ENCODE results near the gene TMBIM4. TPM values are rescaled to one million over a fixed set of nuclear protein-coding genes. Genes with fewer than 3 reads are reported as not detected.

Gene TMBIM4
- polyA plus RNA-seq, 1 of the 3 experiments (the other 2 are of a cell fraction), result 68.5 TPM

DNA sequence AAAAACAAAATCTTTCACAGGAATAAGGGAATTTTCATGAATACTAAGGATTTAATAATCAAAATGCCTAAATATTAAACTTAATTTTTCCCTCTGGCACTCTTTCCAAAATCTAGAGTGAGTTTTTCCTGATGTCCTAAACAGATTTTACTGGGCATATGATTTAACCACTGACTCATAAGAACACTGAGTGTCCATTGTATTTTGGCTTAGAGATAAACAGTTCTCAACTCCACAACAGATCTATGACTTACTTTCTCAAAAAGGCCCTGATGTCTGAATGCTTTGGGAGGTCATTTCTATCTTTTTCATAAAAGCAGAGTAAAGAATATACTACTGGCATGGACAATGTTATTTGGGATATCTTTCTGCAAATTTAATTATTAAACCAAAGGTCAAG is 15.0 kb downstream of the TMBIM4 start:
- no peak overlapping the region for H3K4me3 ChIP-seq (ENCODE audit: low read depth in 2 of 2, low read length in 1 of 2)
- peak overlapping the region in 1 of 2 experiments; percentile 44; a peak in 1 of 4 replicates for H3K27ac ChIP-seq (ENCODE audit: low read depth in 2 of 2, low read length in 1 of 2)
- peaks cover 4 to 22% of the 10 kb centered on the region in 2 experiments for H3K36me3 ChIP-seq (replicated peaks in 1 of 2; ENCODE audit: control insufficient read depth in 1 of 2, insufficient read depth in 2 of 2, low read length in 1 of 2)
- peaks cover 22% of the 10 kb centered on the region for H3F3A ChIP-seq (replicated peaks; ENCODE audit: insufficient read depth)
- no peaks in the 10 kb centered on the region for H4K20me1 ChIP-seq (ENCODE audit: insufficient read depth)
- TF ChIP-seq RXRA (IDR thresholded peaks at IDR 0.05; ENCODE audit: borderline replicate concordance, low read depth) (no peak), FOXJ3 (CRISPR knock-in tag; IDR thresholded peaks at IDR 0.05) (no peak), NRF1 (IDR thresholded peaks at IDR 0.05; ENCODE audit: low read depth, low read length) (no peak), TCF12 (IDR thresholded peaks at IDR 0.05) (no peak), ELF1 (IDR thresholded peaks at IDR 0.05) (no peak), NFIC (IDR thresholded peaks at IDR 0.05; ENCODE audit: borderline replicate concordance) (no peak), TAF1 (IDR thresholded peaks at IDR 0.05; ENCODE audit: borderline replicate concordance, low read depth, low read length) (no peak), EP300 (IDR thresholded peaks at IDR 0.05; ENCODE audit: borderline replicate concordance in 1 of 2, low read depth in 1 of 2, low read length in 1 of 2) (no peak), MXI1 (IDR thresholded peaks at IDR 0.05; ENCODE audit: low read depth, low read length) (no peak), FOSL2 (IDR thresholded peaks at IDR 0.05; ENCODE audit: borderline replicate concordance, low read depth) (no peak), RFX5 (IDR thresholded peaks at IDR 0.05; ENCODE audit: low read length) (no peak), GABPA (IDR thresholded peaks at IDR 0.05; ENCODE audit: low read depth) (no peak), EZH2phosphoT487 (IDR thresholded peaks at IDR 0.05; ENCODE audit: borderline replicate concordance, low read depth) (no peak)
- TF ChIP-seq, protein P1, sequence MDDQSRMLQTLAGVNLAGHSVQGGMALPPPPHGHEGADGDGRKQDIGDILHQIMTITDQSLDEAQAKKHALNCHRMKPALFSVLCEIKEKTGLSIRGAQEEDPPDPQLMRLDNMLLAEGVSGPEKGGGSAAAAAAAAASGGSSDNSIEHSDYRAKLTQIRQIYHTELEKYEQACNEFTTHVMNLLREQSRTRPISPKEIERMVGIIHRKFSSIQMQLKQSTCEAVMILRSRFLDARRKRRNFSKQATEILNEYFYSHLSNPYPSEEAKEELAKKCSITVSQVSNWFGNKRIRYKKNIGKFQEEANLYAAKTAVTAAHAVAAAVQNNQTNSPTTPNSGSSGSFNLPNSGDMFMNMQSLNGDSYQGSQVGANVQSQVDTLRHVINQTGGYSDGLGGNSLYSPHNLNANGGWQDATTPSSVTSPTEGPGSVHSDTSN (IDR thresholded peaks at IDR 0.05), result no peak
- TF ChIP-seq, protein P2, sequence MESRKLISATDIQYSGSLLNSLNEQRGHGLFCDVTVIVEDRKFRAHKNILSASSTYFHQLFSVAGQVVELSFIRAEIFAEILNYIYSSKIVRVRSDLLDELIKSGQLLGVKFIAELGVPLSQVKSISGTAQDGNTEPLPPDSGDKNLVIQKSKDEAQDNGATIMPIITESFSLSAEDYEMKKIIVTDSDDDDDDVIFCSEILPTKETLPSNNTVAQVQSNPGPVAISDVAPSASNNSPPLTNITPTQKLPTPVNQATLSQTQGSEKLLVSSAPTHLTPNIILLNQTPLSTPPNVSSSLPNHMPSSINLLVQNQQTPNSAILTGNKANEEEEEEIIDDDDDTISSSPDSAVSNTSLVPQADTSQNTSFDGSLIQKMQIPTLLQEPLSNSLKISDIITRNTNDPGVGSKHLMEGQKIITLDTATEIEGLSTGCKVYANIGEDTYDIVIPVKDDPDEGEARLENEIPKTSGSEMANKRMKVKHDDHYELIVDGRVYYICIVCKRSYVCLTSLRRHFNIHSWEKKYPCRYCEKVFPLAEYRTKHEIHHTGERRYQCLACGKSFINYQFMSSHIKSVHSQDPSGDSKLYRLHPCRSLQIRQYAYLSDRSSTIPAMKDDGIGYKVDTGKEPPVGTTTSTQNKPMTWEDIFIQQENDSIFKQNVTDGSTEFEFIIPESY (IDR thresholded peaks at IDR 0.05; ENCODE audit: borderline replicate concordance, low read depth), result no peak
- TF ChIP-seq, protein P3, sequence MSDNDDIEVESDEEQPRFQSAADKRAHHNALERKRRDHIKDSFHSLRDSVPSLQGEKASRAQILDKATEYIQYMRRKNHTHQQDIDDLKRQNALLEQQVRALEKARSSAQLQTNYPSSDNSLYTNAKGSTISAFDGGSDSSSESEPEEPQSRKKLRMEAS (IDR thresholded peaks at IDR 0.05; ENCODE audit: low read depth), result no peak
- TF ChIP-seq, protein P4, sequence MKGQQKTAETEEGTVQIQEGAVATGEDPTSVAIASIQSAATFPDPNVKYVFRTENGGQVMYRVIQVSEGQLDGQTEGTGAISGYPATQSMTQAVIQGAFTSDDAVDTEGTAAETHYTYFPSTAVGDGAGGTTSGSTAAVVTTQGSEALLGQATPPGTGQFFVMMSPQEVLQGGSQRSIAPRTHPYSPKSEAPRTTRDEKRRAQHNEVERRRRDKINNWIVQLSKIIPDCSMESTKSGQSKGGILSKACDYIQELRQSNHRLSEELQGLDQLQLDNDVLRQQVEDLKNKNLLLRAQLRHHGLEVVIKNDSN (IDR thresholded peaks at IDR 0.05; ENCODE audit: borderline replicate concordance, low read depth), result no peak
- no peak overlapping the region for H3K9ac ChIP-seq
- H3K79me2 ChIP-seq (ENCODE audit: insufficient read depth), result peaks cover 31% of the 10 kb centered on the region
- H3K27me3 ChIP-seq (ENCODE audit: insufficient read depth), result no peaks in the 10 kb centered on the region
- CTCF ChIA-PET, result no interaction called here
- DNase-seq, result no peak
- H3K4me2 ChIP-seq, result no peak overlapping the region
- H3K9me3 ChIP-seq, result no peaks in the 10 kb centered on the region
- H3K9me2 ChIP-seq, result no peaks in the 10 kb centered on the region
- H3K4me1 ChIP-seq (ENCODE audit: control insufficient read depth in 1 of 2, insufficient read depth in 2 of 2, low read depth in 1 of 2, low read length in 1 of 2), result peaks cover 0 to 19% of the 10 kb centered on the region in 2 experiments; a peak in 2 of 4 replicates
- H2AFZ ChIP-seq (ENCODE audit: low read depth), result no peak overlapping the region
- POLR2A ChIA-PET, result no interaction called here
